Measurements from ENCODE around the gene RELN.
"Not testable (repeated sequence)": the region's sequence is repeated elsewhere in the genome, so short reads cannot be mapped to it uniquely, and the experiment has no call there.

The RELN gene

DNA sequence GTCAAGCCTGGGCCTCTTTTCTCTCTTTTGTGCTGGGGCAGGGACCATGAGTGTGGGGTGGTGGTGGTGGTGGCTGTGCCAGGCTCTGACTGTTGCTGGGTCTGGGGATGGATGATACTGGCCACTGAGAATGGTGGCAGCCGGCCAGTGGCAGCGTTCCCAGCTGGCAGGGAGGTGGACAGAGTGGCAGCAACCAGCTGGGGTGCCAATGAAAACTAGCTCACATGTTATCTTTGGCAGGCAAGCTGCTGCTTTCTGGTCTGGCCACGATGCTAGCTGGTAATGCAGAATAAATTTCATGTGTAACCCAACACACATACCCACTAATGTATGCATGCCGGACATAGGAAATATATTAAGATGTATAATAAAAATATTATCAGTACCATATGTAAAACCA, 448.4 kb downstream of the RELN start:
- DNase-seq = no peak

GRCh38 chr7:103540338-103540737, 449.1 kb downstream of the RELN start:
- DNase-seq = no peak

DNA sequence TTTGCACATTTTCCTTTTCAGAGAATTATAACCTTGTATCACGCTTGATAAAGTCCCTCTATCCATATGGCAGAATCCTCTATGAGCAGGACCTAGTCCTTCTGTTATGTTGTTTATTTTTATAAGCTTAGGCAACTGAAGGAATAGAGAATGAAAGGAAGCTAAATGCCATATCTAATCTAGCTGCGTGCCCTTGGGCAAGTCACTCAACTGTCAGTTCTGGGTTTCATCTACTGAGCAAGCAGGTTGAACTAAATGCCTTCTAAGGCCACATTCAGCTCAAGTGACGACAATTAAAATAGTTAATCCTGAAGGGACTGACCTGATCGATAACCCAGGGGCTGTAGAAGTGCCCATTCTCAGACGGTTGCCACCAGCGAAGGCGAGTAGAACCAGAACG, 449.6 kb downstream of the RELN start:
- DNase-seq = no peak

DNA sequence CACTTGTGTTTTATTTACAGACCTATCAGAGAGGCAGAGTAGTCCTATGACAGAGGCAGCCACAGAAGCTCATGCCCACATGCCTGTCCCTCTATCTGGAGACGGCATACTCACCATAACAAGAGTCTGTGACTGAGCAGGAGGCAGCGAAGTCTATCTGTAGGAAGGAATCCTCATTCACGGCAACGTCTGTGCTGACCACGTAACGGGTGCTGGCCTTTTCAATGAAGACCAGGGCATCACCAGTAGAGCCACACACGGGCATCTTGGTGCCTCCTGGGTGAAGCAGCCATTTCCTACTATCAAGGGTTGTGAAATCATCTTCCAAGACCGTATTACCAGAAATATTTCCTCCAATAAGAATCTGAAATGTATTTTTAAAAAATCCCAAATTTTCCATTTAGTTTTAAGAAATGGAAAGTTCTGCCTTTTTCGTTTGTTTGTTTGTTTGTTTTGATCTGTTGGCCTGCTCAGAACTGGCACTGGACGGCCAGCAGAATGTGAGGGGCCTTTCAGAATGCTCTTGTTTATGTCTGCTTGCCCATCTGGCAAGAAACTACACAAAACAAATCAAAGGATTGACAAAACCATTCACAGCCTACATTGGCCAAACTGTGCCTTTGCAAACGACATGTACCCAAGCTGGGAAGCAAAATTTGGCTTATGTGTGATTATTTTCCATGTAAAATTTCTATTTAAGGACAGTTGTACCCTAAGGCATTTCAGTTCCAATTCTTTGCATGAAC, 450.3 kb downstream of the RELN start:
- no peak for DNase-seq

- no peak for DNase-seq
Observed at GRCh38 chr7:103533761-103534160, 455.7 kb downstream of the RELN start.

GRCh38 chr7:103532955-103533354, 456.5 kb downstream of the RELN start:
- DNase-seq = no peak

DNA sequence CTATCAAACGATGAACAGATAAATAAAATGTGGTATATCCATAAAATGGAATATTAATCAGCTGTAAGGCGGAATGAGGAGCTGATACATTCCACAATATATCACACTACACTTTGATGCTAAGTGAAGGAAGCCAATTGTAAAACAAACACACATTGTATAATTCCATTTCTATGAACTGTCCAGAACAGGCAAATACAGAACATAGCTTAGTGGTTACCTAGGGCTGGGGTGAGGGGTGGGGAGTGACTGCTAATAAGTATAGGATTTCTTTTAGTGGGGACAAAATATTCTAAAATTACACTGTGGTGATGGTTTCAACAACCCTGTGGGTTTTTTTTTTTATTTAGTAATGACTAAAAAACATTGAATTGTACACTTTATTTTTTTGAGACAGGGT, 461.3 kb downstream of the RELN start:
- no peak for DNase-seq

DNA sequence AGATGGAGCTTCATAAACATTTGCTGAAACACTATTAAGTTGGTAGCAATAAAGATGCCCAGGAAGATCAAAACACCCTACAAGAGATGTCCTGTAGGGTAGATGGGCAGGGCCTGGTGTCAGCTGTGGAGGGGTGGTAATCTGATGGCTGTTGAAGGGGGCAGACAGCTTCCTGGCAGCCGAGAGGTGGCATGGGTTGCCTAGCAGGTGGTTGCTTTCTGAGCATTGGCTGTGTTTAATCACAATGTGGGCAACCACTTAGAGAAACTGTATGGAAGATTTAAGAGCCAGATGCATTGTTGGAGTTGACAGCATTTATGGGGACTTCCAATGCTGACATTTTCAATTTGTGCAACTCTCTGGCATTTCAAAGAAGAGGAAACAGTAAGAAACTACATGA, 463.5 kb downstream of the RELN start:
- no peak for DNase-seq

DNA sequence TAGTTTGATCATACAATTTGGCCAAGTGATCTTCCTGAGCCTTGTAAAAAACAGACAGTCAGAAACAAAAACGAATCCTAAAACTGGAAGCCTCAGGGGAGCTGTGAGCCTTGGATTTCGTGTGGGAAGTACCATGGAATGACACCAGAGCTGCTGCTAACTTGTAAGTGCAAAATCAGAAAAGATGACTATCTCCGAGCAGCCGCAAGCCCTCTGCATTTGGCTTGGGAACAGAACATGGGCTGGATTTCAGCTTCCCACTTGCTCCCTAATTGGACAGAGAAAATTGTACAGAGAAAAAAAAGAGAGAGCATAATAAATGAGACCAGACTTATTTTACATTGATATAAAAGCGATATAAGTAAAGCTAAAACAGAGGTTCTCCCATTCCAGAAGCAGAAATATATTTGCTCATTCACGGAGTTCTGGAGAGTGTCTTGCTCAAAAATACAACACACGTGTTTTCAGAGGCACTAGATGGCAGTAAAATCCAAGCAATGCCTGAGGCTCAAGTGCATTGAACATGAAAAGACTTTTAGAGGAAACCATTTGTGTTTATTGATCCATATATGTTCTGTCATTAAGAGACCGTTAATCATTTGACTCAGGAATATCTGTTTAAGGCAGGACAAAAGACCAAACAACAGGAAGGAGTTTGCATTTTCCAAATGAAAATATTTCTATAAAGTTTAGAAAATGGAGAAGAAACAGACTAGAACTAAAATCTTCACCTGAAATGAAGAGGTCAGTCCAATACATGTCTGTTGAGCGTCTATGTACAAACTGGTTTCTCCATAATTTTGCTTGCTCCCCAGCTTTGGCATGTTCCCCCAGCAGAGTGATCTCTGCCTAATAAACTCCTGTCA, 465.2 kb downstream of the RELN start:
- no peak for DNase-seq

DNA sequence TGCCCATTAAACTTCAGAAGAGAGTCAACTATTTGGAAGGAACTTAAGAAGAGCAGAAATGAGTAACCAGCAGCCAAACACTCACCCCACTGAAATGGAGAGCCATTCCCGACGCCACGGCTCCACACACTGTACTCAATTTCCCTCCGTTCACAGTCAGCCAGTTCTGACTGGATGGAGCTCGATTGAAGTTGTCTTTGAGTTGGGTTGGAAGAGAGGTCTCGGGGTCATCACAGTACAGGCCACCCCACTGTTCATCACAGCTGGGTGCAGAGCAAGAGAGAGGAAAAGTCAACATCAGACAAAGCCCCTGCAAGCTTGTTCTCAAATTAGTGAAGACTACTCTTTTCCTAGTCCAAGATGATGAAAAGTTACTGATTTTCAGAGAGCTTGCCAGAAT, 467.5 kb downstream of the RELN start:
- no peak for DNase-seq

- DNase-seq = no peak
Observed at GRCh38 chr7:103504505-103505135, 484.8 kb downstream of the RELN start.

- no peak for DNase-seq
Observed at GRCh38 chr7:103501206-103501605, 488.3 kb downstream of the RELN start.

GRCh38 chr7:103499976-103500375, 489.5 kb downstream of the RELN start:
- DNase-seq = no peak

- DNase-seq = no peak
Observed at GRCh38 chr7:103487419-103487818, 502.0 kb downstream of the RELN start.

DNA sequence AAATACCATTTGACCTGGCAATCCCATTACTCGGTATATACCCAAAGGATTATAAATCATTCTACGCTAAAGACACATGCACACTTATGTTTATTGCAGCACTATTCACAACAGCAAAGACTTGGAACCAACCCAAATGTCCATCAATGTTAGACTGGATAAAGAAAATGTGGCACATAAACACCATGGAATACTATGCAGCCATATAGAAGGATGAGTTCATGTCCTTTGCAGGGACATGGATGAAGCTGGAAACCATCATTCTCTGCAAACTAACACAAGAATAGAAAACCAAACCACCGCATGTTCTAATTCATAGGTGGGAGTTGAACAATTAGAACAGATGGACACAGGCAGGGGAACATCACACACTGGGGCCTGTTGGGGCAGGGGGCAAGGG, 502.6 kb downstream of the RELN start:
- not testable (repeated sequence) for DNase-seq

- DNase-seq = no peak
Observed at GRCh38 chr7:103480771-103481170, 508.7 kb downstream of the RELN start.

GRCh38 chr7:103474956-103475355, 514.5 kb downstream of the RELN start:
- DNase-seq = no peak

GRCh38 chr7:103469095-103469948, 520.1 kb downstream of the RELN start:
- no peak for DNase-seq

DNA sequence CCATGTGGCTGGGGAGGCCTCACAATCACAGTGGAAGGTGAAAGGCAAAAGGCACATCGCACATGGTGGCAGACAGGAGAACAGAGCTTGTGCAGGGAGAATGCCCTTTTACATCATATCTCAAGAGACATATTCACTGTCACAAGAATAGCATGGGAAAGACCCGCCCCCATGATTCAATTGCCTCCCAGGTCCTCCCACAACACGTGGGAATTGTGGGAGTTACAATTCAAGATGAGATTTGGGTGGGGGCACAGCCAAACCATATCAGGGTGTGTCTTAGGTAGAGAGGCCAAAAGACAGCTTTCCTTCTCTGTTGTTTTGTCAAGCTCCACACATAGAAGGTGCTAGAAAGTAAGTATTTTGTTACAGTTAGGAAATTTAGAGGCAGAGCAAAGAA, 522.6 kb downstream of the RELN start:
- DNase-seq = no peak

DNA sequence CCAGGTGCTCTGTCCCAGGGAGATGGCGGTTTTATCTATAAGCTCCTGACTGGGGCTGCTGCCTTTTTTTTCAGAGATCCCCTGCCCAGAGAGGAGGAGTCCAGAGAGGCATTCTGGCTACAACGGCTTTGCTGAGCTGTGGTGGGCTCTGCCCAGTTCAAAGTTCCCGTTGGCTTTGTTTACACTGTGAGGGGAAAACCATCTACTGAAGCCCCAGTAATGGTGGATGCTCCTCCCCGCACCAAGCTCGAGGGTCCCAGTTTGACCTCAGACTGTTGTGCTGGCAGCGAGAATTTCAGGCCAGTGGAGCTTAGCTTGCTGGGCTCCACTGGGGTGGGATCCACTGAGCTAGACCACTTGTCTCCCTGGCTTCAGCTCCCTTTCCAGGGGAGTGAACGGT, 527.1 kb downstream of the RELN start:
- no peak for DNase-seq

- no peak for DNase-seq
Observed at GRCh38 chr7:103447073-103447960, 542.1 kb downstream of the RELN start.

DNA sequence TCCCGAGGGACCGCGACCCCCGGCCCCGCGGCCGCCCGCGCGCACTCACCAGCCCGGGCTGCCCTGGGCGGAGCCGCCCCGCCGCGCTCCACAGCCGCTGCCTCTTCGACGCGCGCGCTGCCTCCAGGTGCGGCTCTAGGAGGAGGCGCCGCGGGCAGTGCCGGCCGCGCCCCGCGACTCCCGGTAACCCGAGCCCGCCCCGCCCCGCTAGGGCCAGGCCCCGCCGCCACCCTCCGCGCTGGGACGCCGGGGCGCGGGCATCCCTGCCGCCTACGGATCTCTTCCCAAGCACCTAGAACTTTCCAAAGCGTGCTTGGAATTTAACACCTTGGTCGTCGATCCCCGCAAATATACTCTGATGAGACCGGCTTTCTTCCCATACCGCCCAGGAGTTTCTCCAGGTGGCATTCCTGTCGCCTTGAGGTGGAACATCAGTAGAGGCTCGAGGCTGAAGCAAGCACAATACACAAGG, 543.4 kb downstream of the RELN start, which contains the start of gene SLC26A5:
TSS of gene SLC26A5 (minus strand) at position 159 of the 472 bp plus-strand sequence. CDS start 24,693 bp downstream, outside the sequence.
- DNase-seq = no peak
